NCI-H146 (cell line): Measurements from ENCODE around the gene NEUROD6.

ENCODE experiments used
- DNase-seq: peaks from one replicate; lab custom pipeline; 2025; lab: John Stamatoyannopoulos, UW

The NEUROD6 gene

DNA sequence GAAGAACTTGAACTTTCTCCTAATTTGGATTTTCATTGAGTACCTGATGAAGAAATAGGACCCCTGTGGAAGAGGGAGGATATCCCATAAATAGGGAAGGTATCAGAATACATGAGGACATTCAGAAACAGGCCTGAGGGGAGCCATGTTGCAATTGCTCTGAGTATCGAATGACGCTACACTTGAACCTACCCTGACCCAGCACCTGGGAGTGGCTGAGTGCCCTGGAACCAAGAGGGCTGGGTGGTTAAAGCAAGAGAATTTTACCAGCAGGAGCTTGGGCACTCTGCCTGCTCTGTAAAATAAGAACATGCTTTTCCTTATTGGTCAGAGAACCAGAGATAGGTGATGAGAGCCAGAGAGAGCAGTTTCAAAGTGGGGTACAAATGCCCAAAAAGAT is 7.2 kb downstream of the NEUROD6 start:
- DNase-seq, result no peak

DNA sequence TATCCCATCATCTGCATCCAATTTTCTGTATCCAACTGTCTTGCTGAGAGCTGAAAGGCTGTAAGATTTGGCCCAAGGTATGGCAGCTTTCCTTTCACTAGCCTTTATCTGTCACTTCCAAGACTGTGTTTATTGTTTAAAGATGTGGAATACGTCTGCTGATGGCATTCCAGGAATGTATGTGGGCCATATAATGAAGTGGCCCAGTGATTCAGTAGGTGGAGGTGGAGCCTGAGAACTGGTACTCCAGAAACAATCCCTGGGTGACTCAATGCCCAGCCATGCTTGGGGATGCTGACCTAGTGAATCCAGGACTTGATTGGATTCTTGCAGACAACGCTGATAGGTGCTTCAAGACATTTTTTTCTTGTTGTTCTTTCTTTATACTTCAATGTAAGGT is 13.5 kb downstream of the NEUROD6 start:
- no peak for DNase-seq

DNA sequence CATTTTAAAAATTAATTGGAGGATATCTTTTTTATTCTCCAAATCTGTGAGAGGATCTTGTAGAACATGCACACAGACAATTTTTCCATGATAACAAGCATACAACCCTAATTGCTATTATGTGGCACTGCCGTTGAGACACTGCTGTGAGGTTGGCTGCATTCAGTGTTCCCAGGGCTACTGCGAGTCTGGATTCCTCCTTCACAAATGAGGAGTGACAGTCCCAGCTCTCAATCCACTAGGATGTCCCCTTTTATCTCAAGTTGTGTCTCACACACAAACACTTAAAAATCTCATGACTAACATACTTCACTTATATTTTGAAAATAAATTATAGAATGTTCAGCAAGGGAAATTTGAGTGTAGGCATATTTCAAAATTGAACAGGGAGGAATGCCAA is 14.1 kb downstream of the NEUROD6 start:
- DNase-seq, result no peak

DNA sequence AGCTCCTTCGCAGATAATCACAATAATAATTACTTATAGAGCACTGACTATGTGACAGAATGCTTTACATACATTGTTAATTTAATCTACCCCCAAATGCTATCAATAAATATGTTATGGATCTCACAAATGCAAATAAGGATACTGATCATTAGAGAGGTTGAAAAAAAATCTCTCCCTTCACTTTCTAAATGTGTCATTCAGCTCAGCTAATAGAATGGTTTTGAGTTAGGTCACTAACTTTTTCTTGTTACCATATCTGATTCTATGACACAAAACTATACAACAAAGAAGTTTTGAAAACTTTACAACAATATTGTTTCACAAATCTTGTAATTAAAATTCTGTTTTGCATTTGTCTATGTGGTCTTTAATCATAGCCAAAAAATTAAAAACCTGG is 17.4 kb downstream of the NEUROD6 start:
- DNase-seq, result no peak

DNA sequence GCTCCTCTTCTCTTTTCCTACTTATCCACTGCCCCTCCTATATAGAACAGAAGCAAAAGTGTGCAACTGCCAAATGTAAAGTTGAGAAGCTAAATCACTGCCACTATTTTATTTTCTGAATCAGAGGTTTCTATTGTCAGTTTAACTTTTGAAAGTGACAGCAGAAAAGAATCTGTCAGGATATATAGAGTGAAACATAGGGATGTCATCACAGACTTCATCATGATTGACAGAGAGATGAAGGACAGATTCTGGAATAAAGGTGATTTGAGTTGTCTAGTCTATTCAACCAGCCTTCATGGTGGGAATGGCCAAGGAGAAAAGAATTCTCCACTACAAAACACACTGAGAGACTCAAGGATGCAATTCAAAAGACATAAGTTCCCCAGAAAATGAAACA is 19.9 kb downstream of the NEUROD6 start:
- no peak for DNase-seq

DNA sequence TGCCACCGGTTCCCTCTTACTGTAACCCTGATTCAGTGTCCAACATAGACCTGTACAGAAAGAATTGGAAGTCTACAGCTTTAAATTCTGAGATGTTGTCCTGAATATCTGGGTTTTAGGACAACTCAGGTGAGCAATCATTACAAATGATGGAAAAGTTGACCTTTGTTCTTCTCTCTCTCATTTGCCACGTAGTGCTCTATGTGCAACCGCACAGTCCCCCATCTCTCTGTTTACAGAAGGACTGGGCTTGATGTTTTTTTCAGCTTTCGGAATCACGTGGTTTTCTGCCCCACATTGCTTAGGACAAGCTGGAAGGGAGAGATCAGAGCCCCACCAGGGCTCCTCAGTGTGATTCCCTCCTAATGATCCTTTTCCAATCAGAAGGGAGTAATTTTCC is 22.2 kb downstream of the NEUROD6 start:
- no peak for DNase-seq

DNA sequence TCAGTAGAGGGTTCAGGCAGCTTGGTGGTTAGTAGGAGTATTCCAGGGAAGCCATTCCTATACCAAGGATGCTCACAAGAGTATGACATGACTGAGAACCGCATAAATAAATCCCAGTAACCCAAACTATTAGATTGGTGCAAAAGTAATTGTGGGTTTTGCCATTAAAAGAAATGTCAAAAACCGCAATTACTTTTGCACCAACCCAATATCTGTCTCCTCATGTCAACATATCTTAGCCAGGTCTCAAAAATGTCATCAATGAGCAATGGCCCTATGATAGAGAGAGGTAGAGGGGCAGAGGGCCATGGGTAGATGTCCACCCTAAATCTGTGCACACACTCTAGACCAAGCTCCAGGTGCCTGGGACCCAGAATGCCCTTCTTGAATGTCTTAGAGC is 23.6 kb downstream of the NEUROD6 start:
- no peak for DNase-seq

DNA sequence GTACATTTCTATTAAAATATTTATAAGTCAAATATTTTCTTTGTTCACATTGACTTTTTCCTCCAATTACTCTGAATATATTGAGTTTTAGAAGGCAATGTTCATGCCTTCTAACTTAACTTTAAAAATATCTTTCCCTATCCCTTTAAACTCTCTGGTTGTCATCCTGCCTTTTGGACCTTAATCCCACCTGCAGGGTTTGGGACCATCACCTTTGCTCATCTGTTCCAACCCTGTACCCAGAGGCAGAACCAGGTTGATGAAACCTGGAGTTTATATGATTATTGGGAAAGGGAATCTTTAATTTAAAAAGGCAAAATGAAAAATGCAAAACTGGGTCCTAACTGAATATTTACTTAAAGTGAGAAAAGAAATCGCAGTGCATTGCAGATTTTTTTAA is 24.8 kb downstream of the NEUROD6 start:
- DNase-seq, result no peak

DNA sequence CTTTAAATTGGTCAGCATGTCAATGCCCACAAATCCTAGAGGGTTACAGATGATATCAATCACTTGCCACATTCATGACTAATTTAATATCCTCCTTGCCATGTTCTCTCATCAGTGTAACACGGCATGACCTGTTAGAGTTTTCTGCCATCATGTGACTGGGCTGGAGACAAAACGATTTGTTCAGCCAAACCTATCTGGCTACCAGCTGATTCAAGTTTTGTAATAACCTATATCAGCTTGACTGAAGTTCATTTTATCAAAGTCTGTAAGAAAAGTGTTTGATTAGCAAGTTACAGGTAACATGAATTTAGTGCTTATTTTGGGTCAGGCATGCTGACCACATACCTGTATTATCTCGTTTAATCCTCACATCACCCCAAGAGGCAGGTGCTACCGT is 25.7 kb downstream of the NEUROD6 start:
- DNase-seq, result no peak

DNA sequence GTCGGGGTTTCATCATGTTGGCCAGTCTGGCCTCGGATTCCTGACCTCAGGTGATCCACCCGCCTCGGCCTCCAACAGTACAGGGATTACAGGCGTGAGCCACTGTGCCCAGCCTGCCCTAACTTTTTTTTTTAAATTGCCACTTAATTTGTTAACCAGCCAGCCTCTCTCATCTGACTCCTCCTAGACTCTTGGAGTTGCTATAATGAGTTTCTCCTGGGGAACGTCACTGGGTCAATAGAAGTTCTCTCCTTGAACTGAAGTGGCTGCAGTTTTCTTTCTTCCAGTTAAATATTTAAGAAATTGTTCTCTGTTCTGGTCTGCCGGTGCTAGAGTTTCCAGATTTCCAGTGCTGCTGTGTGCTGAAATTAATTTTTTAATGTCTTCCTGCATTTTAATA is 27.6 kb downstream of the NEUROD6 start:
- DNase-seq, result no peak

DNA sequence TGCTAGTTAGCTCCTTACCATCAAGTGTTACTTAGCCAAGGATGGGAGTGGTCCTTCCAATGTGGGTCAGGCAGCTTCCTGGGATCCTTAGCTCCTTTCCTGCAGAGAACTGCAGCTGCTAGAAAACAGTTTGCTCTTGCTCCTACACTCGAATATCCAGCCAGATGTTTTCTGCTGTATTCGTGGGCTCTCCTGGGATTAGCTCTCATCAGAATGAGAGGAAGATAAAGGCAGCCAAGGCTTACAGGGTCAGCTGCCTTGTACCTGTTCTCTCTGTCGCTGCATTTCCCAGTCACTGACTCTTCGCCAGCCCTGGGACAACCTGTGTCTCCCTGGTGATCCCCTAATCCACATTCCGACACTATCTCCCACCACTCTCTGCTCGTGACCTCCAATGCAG is 29.0 kb downstream of the NEUROD6 start:
- no peak for DNase-seq

DNA sequence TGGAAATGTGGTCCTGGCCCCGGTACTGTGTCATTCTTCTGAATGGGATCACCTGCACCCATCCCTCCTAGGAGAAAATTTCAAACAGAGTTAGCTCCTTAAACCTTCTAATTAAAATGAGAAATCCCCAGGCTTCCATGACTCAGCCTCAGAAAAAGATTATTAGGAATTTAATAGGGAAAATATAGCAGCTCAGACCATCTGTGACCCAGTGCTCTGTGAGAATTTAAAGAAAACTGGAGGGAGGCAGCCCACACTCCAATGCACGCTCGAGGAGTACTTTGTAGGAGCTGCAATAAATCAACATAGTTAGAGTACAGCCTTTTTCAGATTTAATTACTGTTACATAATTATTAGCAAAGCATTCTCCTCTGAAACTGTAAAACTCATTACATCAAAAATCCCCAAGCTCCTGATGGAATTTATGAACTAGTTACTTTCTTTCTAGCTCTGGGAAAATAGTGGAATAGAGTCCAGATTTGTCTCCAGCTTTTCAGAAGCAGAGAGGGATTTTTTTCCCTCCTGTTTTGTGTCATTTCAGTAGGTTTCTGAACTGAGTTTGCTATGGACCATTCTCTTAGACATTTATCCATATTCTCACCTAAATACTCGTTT is 30.1 kb downstream of the NEUROD6 start:
- no peak for DNase-seq

DNA sequence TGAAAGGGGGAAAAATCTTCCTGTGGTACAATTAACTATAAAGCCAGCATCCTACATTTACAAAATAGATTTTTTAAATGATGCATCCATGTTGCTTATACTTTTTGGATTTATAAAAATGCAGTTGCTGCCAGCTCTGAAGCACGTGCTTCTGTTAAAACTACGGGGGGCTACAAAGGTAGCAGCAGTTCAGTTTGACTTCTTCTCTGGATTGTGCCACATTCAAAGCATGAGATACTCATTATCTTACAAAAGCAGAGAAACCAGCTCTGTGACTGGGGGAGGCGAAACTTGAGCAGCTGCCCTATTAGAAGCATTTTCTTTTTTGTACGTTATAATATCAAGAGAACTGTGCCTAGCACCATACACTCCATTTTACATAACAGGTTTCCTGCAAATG is 31.1 kb downstream of the NEUROD6 start:
- no peak for DNase-seq

DNA sequence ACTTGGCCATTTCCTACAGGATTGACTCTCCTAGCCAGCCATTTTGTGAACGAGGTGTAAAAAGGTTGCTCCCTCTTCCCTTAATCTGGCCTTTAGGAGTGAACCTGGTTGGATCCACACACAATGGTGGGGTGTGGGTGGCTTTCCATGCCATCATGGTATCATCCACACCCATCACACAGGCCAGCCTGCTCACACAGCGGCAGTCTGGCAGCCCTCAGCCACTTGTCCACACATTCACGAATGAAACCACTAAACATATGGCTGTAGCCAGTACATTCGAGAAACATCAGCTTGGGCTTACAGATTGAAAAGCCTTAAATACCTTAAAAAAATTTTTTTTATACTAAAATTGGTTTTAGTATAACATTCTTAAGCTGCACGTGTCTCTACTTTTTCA is 31.9 kb downstream of the NEUROD6 start:
- DNase-seq, result no peak

DNA sequence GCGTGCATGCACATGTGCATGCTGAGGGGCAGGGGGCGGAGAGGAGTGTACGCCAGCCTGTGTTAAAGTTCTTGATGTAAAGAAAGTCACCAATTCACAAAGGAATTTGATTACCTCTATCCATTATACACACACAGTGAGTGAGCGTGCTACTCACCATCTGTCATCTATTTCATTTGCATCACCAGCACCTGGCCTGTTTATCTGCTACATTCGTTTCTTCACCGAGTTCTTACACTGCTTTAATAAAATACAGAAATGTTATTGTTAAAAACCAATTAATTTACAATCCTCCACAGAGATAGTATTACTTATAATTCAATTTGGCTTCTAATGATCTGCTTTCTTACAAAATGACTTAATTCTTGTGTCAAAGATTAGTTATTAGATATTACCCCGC is 32.6 kb downstream of the NEUROD6 start:
- no peak for DNase-seq

DNA sequence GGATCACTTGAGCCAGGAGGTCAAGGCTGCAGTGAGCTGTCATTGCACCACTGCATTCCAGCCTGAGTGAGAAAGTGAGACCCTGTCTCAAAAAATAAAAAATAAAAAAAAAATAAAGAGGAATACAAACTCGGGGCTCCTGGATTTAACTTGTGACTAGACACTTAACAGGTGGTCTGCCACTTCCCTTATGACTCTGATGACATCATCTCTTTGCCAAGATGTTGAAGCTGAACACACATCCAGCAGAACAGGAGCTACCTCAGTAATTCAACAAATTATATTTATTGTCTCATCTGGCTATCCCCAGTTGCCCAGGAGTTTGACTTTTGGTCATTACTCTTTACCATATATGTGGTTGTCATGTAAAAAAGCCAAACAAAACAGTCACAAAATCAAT is 35.3 kb downstream of the NEUROD6 start:
- no peak for DNase-seq

DNA sequence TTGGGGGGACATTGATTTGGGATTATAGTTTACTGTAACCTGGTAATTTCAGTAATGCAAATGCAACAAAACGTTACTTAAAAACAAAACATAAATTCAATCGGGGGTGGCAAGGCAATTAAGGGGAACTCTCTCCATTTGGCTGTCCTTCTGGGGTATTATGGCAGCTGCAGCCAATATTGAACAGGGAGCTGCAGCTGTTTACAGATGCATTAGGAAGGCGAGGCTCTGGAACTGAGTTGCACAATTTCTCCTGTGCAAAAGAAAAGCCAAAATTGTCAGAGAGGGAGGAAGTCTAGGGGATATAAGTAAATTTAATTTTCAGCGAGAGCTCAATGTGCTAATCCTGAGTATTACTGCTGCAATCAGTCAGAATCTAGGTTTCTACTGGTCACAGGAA is 36.1 kb downstream of the NEUROD6 start:
- no peak for DNase-seq

DNA sequence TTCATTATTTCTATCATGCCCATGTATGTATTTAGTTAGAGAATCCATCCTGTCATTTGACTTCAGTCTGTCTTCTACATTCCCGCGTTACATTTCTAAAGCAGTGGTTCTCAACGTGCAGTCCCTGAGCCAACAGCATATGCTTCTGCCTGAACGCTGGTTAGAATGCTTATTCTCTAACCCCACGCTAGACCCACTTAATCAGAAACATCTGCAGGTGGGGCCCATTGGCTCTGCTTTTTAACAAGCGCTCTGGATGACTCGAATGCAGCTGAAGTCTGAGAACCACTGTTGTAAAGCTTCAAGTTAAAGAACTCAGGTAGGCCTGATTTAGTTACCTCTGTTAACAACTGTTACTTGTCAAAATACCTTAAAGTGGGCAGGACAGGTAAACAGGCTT is 38.2 kb downstream of the NEUROD6 start:
- no peak for DNase-seq

DNA sequence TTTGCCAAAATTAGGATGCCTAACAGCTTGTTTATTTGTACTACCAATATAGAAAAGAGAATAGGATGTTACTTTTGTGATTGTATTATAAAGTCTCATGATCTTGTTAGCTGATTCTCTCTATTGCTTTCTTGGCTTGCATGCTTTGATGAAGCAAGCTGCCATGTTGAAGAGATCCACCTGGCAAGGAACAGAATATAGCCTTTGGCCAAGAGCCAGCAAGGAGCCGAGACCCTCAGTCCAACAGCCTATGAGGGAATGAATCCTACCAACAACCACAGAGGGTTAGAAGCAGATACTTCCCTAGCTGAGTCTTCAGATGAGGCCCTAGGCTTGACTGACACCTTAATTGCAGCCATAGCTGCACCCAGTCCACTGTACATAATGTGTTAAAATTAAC is 41.2 kb downstream of the NEUROD6 start:
- no peak for DNase-seq

DNA sequence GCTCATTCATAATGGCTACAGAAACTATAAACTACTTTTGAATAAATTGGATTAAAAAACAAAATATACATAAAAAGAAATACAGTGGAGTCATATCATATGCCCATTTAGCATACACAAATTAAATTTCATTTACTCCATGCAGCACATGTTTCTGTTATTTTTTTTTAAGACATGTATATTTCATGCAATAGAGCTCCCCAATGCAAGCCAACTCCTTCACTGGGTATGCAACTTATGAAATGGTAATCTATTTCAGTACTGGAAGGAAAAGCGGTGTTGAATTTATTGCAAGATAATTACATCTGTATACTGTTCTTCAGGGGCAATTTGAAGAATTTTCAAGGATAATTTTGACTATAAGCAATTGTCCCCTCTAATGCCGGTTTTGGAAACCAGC is 49.9 kb downstream of the NEUROD6 start:
- no peak for DNase-seq
